ENCODE results near the gene DGKI. TPM values are rescaled to one million over a fixed set of nuclear protein-coding genes. Genes with fewer than 3 reads are reported as not detected.

DGKI gene
- total and polyA plus RNA-seq, 10 donors, result 0.03 to 1.0 (median 0.45) TPM

GRCh38 chr7:137695494-137695893, 151.3 kb downstream of the DGKI start:
- intact Hi-C loops (cut with DNase I; ENCODE audit: low total_unique reads), result no loop called here
- no peak for DNase-seq
- Histone ChIP-seq H3K4me1 (no peaks in the 10 kb centered on the region), H3K9me3 (no peaks in the 10 kb centered on the region), H3K4me3 (no peak overlapping the region), H3K36me3 (no peaks in the 10 kb centered on the region), H3K27ac (no peak overlapping the region), H3K27me3 (replicated peaks in 1 of 7) (peaks cover 0 to 6% (median 0%) of the 10 kb centered on the region in 7 donors)
- WGBS, 5 donors, result 85 to 96% (median 90%) methylated on average over 3 of the region's 3 CpGs
- TF ChIP-seq CTCF (IDR thresholded peaks at IDR 0.05 in 8 of 11, conservative IDR thresholded peaks at IDR 0.05 in 3 of 11) (no peak), POLR2A (IDR thresholded peaks at IDR 0.05) (no peak), POLR2AphosphoS5 (IDR thresholded peaks at IDR 0.05) (no peak)

DNA sequence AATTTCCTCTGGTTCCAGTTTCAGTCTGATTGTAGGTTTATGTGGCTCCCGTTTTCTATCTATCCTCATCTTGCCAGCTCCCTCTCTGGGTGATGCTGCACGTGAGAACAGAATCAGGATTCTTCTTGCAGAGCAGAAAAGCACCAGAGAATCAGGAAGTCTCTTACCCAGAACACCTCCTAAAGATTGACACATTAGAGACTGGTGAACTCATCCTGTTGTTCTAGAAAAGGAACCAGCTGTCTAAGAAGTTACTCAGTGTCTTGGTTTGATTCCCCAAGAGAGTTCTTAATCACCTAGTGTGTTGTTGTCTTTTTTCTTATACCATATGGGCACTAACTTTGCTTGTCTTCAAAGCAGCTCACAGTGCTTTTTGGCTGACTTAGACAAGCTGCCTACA, 152.4 kb downstream of the DGKI start:
- intact Hi-C loops (cut with DNase I; ENCODE audit: low total_unique reads), result no loop called here
- no peaks in the 10 kb centered on the region for H3K36me3 ChIP-seq
- WGBS, 5 donors, result 41 to 56% (median 53%) methylated on average over 2 of the region's 2 CpGs

GRCh38 chr7:137692399-137692798, 154.4 kb downstream of the DGKI start:
- H3K36me3 ChIP-seq, result no peaks in the 10 kb centered on the region
- no peak overlapping the region for H3K4me3 ChIP-seq
- no peak for DNase-seq
- 70 to 85% (median 82%) methylated on average over 4 of the region's 4 CpGs for WGBS, 5 donors
- no peak overlapping the region for H3K27ac ChIP-seq
- no peaks in the 10 kb centered on the region for H3K9me3 ChIP-seq
- intact Hi-C loops (cut with DNase I; ENCODE audit: low total_unique reads), result no loop called here
- no peak for TF ChIP-seq CTCF (IDR thresholded peaks at IDR 0.05 in 8 of 11, conservative IDR thresholded peaks at IDR 0.05 in 3 of 11)
- no peak for TF ChIP-seq POLR2AphosphoS5 (IDR thresholded peaks at IDR 0.05)
- no peak for TF ChIP-seq POLR2A (IDR thresholded peaks at IDR 0.05)
- H3K27me3 ChIP-seq (replicated peaks in 1 of 7), result peaks cover 0 to 6% (median 0%) of the 10 kb centered on the region in 7 donors
- H3K4me1 ChIP-seq, result no peaks in the 10 kb centered on the region

More for the DNA sequence above, 152.4 kb downstream of the DGKI start:
- Histone ChIP-seq H3K9me3 (no peaks in the 10 kb centered on the region), H3K4me1 (no peaks in the 10 kb centered on the region), H3K27me3 (replicated peaks in 1 of 7) (peaks cover 0 to 6% (median 0%) of the 10 kb centered on the region in 7 donors), H3K27ac (no peak overlapping the region), H3K4me3 (no peak overlapping the region)
- DNase-seq, result no peak
- TF ChIP-seq CTCF (IDR thresholded peaks at IDR 0.05 in 8 of 11, conservative IDR thresholded peaks at IDR 0.05 in 3 of 11) (no peak), POLR2AphosphoS5 (IDR thresholded peaks at IDR 0.05) (no peak), POLR2A (IDR thresholded peaks at IDR 0.05) (no peak)

DNA sequence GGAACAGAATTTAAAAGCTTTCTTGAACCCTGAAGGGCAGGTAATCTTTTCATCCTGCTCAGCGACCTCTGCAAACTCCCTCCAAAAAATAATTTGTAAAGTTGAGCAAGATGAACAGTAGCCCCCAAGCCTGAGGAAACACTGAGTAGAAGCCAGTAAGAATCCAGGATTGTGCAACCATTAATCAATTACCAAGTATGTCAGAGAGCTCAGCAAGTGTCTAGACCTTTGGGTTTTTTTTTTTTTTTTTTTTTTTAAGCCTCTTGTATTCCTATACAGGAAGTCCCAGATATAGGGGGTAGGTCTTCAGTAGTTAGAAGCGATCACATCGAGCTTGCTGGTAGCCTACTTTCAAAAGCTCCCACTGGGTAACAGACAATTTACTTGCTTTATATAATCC, 155.2 kb downstream of the DGKI start:
- Histone ChIP-seq H3K27me3 (replicated peaks in 1 of 7) (peaks cover 0 to under 1% (median 0%) of the 10 kb centered on the region in 7 donors), H3K36me3 (no peaks in the 10 kb centered on the region), H3K27ac (no peak overlapping the region), H3K4me3 (no peak overlapping the region), H3K9me3 (no peaks in the 10 kb centered on the region), H3K4me1 (no peaks in the 10 kb centered on the region)
- intact Hi-C loops (cut with DNase I; ENCODE audit: low total_unique reads), result no loop called here
- no peak for TF ChIP-seq POLR2A (IDR thresholded peaks at IDR 0.05)
- no peak for DNase-seq
- 83 to 91% (median 86%) methylated on average over 3 of the region's 3 CpGs for WGBS, 5 donors

DNA sequence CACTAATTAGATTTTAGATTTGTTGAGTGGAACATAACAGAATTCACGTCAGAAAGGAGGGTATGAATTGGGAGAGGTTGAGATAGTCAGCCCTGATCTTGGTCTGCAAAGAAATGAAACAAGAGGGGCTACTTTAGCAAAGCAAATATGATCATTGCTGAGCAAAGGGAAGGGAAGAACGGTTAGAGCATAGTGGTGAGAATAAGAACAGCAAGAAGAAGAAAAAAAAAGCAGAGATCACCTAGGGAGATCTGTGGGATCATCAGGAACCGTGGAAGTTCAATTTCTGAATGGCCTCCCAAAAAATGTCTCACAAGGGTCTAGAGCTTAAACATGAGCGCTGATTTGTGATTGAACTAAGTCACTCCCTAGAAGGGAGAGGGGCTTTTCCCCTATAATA, 156.1 kb downstream of the DGKI start:
- TF ChIP-seq POLR2AphosphoS5 (IDR thresholded peaks at IDR 0.05), result no peak
- no peak for TF ChIP-seq CTCF (IDR thresholded peaks at IDR 0.05 in 8 of 11, conservative IDR thresholded peaks at IDR 0.05 in 3 of 11)
- no peak for TF ChIP-seq POLR2A (IDR thresholded peaks at IDR 0.05)
- intact Hi-C loops (cut with DNase I; ENCODE audit: low total_unique reads), result no loop called here
- H3K4me1 ChIP-seq, result no peaks in the 10 kb centered on the region
- no peaks in the 10 kb centered on the region for H3K27me3 ChIP-seq (replicated peaks in 1 of 7)
- no peaks in the 10 kb centered on the region for H3K9me3 ChIP-seq
- 65 to 83% (median 74%) methylated on average over 4 of the region's 4 CpGs for WGBS, 5 donors
- no peaks in the 10 kb centered on the region for H3K36me3 ChIP-seq
- no peak overlapping the region for H3K27ac ChIP-seq
- no peak overlapping the region for H3K4me3 ChIP-seq
- DNase-seq, result no peak

All from spleen (tissue), 11 donors.